GM12891 (cell line): ENCODE results near the gene PPP1R14C.

ENCODE experiments used
- DNase-seq: peaks from one replicate; pipeline ENCODE4 v3.0.0; 2011; ENCODE audit warnings: low spot score; ENCODE audit not compliant: insufficient read length
- FAIRE-seq: peaks from 2 replicates; lab custom pipeline; 2011; peaks lifted over from hg19 to GRCh38; lab: Jason Lieb, UNC
- PAX5 ChIP-seq: IDR thresholded peaks from 2 replicates; pipeline ENCODE4 v1.6.1; 2011; ENCODE audit warnings: low read length, moderate library complexity, mild to moderate bottlenecking; ENCODE audit not compliant: insufficient read depth, severe bottlenecking
- POLR2A ChIP-seq: IDR thresholded peaks from 2 replicates; pipeline ENCODE4 v1.6.1; 2011; ENCODE audit warnings: low read depth, low read length, control low read depth
- POLR2AphosphoS5 ChIP-seq: IDR thresholded peaks from 2 replicates; pipeline ENCODE4 v1.6.1; 2011; ENCODE audit warnings: low read depth, low read length, control low read depth
- POU2F2 ChIP-seq: IDR thresholded peaks from 2 replicates; pipeline ENCODE4 v1.6.1; 2011; ENCODE audit warnings: low read depth, mild to moderate bottlenecking, control low read depth, low read length, moderate library complexity
- SPI1 ChIP-seq: IDR thresholded peaks from 2 replicates; pipeline ENCODE4 v1.6.1; 2011; ENCODE audit warnings: low read depth, low read length, control low read depth
- TAF1 ChIP-seq: IDR thresholded peaks from 2 replicates; pipeline ENCODE4 v1.6.1; 2011; ENCODE audit warnings: low read depth, low read length, control low read depth

PPP1R14C gene

GRCh38 chr6:150145830-150146229 is 3.0 kb downstream of the PPP1R14C start:
- FAIRE-seq = no peak

DNA sequence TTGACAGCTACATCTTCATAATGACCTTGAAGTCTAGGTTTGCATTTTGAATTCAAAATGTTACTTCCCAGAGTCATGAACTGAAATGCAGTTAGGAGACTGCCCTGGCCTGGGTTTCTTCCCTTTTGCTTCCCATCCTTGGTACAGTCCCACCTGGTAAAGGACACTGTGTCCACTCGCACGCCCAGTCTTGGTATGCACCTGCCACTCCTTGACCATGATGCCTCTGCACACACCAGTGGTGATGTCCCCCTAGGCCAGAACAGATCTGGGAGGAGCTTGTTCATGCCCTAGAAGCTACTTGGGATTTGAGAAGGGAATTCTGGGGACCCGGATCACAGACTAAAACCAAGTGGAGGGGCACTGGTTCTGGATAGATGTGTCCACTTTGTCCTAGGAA is 3.6 kb downstream of the PPP1R14C start:
- TF ChIP-seq PAX5 (no peak), POU2F2 (no peak), POLR2A (no peak), SPI1 (no peak), POLR2AphosphoS5 (no peak), TAF1 (no peak)
- FAIRE-seq (no peak), DNase-seq (no peak)

More at GRCh38 chr6:150145830-150146229, 3.0 kb downstream of the PPP1R14C start:
- TF ChIP-seq POLR2A = no peak
- TF ChIP-seq SPI1 = peak; percentile 43; the same call in 1 of the 2 replicates
- DNase-seq = no peak

DNA sequence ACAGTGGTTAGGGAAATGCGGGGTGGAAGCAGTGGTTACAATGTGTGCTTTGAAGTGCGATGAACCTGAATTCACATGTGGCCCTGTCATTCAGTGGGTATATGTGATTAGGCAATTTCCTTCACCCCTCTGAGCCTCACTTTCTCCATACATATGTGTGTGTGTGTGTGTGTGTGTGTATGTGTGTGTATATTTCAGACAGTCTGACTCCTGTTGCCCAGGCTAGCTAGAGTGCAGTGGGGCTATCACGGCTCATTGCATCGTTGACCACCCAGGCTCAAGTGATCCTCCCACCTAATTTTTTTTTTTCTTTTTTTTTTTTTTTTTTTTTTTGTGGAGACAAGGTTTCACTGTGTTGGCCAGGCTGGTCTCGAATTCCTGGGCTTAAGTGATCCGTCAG is 6.3 kb downstream of the PPP1R14C start:
- DNase-seq (no peak), FAIRE-seq (no peak)
- TF ChIP-seq TAF1 (no peak), POU2F2 (no peak), POLR2A (no peak), PAX5 (no peak), POLR2AphosphoS5 (no peak), SPI1 (no peak)

GRCh38 chr6:150150458-150150820 is 7.6 kb downstream of the PPP1R14C start:
- no peak for TF ChIP-seq POLR2A
- no peak for TF ChIP-seq PAX5
- TF ChIP-seq POLR2AphosphoS5 = no peak
- TF ChIP-seq SPI1 = no peak
- TF ChIP-seq POU2F2 = no peak
- no peak for TF ChIP-seq TAF1
- DNase-seq = no peak

DNA sequence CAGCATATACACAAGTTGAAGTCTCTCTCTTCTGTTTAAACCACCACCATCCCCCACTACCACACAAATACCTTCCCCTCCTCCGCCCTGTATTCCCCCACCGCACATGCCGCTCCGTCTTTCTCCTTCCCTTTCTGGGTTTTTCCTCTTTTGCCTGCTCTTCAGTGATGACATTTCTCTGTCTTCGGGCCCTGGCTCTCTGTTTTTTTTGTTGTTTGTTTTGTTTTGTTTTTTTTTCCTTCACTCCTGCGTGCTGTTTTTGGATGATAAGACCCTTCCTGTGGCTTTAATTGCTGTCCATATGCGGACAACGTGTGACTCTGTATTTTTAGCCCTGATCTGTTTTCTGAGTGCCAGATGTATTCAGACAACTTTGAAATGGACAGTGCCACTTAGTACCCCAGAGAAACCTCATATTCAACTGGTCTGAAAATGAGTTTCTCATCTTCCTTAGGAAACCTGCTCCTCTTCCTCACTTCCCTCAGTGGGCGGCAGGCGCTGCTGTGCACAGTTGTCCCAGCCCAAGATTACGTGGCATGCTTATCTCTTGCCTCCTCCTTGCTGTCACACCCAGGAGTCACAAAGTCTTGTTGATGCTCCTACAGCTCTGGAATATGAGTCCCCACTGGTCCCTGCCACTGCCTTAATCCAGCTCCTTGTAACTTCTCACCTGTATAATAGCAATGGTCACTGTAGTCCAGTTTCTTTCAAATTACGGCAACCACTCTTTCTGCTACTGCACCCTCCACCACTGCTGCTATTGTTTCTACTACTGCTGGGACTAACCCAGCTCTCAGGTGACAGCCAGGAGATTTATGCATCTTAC is 8.2 kb downstream of the PPP1R14C start:
- TF ChIP-seq PAX5 (no peak), POLR2AphosphoS5 (no peak), POU2F2 (no peak), TAF1 (no peak), SPI1 (no peak), POLR2A (no peak)
- FAIRE-seq (no peak), DNase-seq (no peak)

More at GRCh38 chr6:150150458-150150820, 7.6 kb downstream of the PPP1R14C start:
- FAIRE-seq = no peak

DNA sequence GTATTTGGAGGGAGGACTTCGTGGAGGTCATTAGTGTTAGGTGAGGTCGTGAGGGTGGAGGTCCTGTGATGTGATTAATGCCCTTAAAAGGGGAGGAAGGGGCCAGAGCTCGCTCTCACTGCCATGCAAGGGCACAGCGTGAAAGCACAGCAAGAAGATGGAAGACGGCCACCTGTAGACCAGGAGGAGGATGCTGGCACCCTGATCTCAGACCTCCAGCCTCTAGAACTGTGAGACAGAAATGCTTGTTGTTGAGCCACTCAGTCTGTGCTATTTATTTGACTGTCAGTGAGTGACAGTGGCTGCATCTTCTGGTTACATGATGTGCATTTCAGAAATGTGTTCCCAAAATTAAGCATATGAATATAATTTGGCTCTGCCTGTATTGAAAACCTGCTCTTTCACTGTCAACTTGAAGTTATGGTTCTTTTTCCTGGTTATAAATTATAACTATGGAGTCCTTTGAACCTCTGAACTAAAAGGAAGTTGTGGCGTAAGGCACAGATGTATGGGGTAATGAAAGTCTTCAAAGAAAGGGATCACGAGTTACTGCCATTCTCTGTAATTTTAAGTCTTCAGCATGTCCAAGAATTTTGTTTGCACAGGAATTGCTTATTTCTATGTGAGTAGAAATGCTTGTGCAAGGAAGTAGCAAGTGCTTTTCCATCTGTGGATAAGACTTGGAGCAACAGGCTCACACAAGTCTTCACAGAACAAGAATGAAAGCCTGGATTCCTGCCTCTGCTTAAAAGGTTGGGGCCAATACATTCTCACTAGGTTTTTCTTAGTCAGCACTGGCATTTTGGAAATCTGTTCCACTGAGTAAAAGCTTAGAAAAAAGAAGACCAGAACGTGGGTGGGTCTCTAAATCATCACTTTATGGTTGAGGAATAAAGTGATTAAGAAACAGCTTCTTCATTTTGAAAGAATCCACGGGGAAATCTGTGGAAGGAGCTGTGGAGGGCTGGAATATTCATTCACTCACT is 10.3 kb downstream of the PPP1R14C start:
- DNase-seq (no peak), FAIRE-seq (no peak)
- TF ChIP-seq SPI1 (no peak), PAX5 (no peak), POU2F2 (no peak), POLR2A (no peak), TAF1 (no peak), POLR2AphosphoS5 (no peak)

DNA sequence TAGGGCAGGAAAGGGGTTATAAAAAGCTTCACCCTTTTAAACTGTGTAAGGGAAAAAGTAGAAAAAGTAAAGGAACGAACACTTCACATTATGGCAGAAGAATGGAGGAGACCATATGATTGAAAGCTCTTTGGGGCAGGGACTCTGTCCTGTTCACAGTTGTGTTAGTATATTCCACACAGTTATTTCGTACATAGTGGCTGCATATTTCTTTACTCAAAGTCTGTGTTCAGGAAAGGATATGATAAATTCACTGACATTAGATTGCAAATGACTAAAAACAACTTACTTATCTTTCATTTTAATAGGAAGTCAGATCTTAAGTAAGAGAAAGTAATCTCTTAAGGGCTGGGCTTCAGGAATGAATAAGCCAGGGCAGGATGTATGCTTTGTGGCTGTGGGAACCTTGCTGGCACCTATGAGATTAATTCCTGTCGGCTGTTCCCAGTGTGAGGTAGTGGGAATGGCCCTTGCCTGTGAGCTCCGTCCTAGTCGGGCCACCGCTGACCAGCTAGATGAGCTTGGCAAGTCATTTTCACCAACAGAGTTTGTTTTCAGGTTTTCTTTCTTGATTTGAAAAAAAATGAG is 11.2 kb downstream of the PPP1R14C start:
- TF ChIP-seq PAX5 = no peak
- TF ChIP-seq POU2F2 = no peak
- no peak for TF ChIP-seq TAF1
- no peak for TF ChIP-seq SPI1
- TF ChIP-seq POLR2AphosphoS5 = no peak
- TF ChIP-seq POLR2A = no peak
- DNase-seq (no peak), FAIRE-seq (no peak)

- TF ChIP-seq POLR2A (no peak), TAF1 (no peak), PAX5 (no peak), POU2F2 (no peak), POLR2AphosphoS5 (no peak), SPI1 (no peak)
- no peak for FAIRE-seq
- DNase-seq = no peak
These were observed 13.6 kb downstream of the PPP1R14C start for GRCh38 chr6:150156460-150156859.

- DNase-seq (no peak), FAIRE-seq (no peak)
- TF ChIP-seq POLR2A = no peak
- no peak for TF ChIP-seq POLR2AphosphoS5
- no peak for TF ChIP-seq PAX5
- no peak for TF ChIP-seq POU2F2
- TF ChIP-seq TAF1 = no peak
- TF ChIP-seq SPI1 = no peak
These were observed 14.2 kb downstream of the PPP1R14C start for GRCh38 chr6:150157081-150157480.
